Hematopoietic multipotent progenitor cell treated with erythropoietin and hydrocortisone succinate and interleukin-3 and kit ligand, for 8 days (in vitro differentiated cells): ENCODE results near the gene UBE2F.
"Not testable (repeated sequence)": the region's sequence is repeated elsewhere in the genome, so short reads cannot be mapped to it uniquely, and the experiment has no call there.

Source experiments
- DNase-seq: peaks from one replicate; pipeline ENCODE4 v3.0.0-alpha.2; 2015

UBE2F gene

GRCh38 chr2:238057696-238058575 is 91.1 kb downstream of the UBE2F start:
- DNase-seq: not testable (repeated sequence)

DNA sequence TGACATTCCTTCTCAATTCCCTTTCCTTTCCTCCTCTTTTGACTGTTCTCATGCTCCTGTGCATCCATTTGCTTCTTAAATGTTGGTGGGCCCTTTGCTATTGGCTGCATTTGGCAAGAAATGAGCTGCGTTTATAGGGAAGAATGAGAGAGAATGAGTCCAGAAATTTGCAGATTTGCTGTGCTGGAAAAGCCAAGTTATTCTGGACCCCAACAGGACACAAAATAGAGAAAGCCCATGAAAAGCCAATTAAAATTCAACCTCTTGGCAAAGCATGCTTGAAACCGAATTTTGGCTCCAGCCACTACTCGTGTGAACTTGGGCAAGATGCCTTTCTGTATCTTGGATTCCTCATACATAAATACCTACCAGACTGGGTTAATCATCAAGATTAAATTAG is 92.7 kb downstream of the UBE2F start:
- DNase-seq: no peak

DNA sequence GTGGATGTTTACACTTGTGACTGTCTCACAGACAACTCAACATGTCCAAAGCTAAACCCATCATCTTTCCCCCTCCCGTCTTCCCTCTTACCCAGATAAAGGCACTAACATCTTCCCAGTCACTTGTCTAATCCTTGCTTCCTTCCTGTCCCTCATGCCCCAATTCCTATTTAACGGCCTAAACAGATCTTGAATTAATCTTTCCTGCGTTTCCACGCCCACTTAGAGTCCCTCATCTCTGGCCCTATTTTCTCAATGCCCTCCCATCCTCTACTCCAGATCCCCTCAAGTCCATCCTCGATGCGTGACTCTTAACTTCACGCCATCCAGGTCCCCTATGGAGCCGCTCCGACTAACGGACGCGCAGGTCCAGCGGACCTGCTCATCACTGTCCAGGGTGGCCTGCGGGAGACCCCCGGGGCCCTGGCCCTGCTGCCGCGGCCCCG is 93.3 kb downstream of the UBE2F start:
- peak; percentile 60 for DNase-seq

- DNase-seq: peak; percentile 96
These were observed 93.9 kb downstream of the UBE2F start, which contains the start of gene SCLY for GRCh38 chr2:238060542-238061314. SCLY (plus strand) TSS chr2:238061001; CDS start chr2:238061055, 54 bp downstream.

DNA sequence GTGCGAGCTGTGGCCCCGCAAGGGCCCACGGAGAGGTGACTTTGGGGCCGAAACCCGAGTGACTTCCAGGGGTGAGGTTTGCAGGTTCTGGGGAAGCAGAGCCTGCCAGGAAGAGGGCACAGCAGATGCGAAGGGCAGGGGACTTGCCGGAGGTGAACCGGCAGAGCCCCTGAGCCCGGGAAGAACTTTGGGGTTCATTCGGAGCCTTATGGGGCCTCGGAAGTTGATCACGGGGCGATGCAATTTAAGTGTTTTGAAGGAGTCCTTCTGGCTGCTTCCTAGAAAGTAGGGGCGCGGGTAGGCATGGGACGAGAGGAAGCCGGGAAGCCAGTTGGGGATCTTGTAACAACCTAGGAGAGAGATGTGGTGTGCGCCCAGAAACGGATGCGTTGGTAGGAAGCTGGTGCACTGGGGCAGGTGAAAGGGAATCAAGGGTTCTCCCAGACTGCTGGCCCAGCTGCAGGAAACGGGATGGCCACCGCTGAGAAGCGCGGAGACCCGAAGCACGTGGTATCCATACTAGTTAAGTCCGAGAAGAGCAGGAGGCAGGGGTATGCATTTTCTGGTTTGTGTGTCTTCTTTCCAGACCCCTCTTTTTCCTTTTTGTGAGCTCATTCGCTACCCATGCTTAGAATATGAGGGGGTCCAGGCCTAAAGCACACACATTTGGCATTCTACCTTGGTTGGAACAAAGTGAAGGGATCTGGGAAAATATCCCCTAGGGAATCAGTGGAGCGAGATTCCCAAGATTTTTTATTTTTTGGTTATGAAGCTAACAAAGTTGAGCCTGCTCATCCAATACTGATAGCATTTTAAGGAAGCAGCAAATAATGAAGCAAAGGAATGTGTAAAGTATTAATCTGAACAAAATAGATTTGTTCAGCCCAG is 94.7 kb downstream of the UBE2F start:
- DNase-seq: peak; percentile 56

DNA sequence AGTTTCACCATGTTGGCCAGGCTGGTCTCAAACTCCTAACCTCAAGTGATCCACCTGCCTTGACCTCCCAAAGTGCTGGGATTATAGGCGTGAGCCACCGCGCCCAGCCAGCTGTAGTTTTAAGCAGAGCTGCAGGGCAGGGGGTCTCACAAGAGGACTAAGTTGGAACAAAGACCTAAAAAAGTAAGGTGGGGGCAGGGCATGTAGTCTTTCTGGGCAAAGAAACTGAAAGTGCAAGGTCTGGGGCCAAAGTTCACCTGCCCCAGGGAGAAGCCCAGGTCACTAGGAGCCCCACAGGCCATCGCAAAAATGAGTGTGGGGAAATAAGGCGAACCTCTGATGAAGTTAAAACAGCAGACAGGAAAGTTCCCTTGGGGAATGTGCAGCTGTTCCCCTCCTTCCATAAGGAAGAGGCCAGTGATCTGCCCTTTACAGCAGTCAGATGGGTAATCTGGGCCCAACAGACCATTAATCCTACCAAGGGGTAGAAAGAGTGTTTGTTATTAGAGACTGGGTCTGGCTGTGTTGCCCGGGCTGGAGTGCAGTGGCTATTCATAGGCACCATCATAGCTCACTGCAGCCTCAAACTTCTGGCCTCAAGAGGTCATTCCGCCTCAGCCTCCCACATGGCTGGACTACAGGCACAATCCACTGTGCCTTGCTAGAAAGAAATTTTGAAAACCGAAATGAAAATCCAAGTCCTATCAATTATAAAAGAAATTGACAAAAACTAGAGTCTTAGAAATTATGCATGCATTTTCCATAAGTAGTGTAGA is 96.8 kb downstream of the UBE2F start:
- DNase-seq: no peak

- no peak for DNase-seq
These were observed 97.6 kb downstream of the UBE2F start for GRCh38 chr2:238064376-238064775.

GRCh38 chr2:238065071-238065846 is 98.4 kb downstream of the UBE2F start:
- DNase-seq: no peak

GRCh38 chr2:238066218-238066617 is 99.4 kb downstream of the UBE2F start:
- no peak for DNase-seq

GRCh38 chr2:238066718-238067117 is 99.9 kb downstream of the UBE2F start:
- not testable (repeated sequence) for DNase-seq

DNA sequence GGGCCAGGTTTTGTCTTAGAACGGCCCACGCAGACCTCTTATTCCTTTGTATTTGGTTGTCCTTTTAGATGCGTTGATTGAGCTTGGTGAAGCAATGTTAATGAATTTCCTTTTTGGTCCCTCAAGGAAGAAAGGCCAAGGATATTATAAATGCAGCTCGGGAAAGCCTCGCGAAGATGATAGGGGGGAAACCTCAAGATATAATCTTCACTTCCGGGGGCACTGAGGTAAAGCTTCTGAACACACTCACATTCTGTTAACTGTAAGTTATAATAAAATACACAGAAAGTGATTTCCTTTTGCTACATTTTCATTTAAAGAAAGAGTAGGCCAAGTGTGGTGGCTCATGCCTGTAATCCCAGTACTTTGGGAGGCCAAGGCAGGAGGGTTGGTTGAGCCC is 101.1 kb downstream of the UBE2F start:
- no peak for DNase-seq

DNA sequence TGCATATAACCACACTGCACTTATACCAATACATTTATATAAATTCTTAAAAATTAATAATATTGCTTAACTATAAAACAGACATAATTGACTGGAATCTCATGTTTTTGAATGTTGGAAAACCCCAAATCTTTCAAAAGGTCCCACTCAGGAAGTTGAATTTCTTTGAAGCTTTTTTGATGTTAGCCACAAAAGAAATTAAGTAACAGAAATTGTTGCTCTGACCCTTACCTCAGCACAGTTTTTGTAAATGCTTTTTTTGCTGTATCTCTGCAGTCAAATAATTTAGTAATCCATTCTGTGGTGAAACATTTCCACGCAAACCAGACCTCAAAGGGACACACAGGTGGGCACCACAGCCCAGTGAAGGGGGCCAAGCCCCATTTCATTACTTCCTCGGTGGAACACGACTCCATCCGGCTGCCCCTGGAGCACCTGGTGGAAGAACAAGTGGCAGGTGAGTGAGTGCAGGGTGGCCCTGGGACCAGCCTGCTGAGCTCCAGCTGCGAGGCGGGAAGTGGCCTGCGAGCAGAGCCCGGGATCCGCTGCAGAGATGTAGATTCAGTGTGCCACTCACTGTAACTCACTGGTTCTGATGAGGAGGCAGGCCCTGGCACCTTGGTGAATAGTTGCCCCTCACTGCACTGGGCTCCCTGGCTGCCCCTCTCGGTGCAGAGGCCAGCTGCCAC is 102.4 kb downstream of the UBE2F start:
- DNase-seq: no peak

DNA sequence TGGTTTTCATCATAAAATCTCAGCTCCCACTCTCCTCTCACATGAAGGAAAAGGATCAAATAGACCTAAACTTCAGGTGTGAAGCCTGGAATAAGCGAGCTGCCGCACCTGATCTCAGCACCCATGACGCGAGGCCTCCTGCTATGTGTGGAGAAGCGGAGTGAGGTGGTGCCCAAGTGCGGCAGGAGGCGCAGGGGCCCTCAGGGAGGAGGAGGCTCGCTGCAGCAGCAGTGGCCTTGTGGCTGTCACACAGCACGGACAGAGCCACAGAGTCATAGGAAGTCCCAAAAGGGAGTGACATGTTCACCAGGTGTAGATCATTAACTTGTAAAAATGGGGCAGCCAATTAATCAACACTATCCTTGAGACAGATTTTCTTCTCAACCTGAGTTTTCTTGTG is 103.1 kb downstream of the UBE2F start:
- no peak for DNase-seq

DNA sequence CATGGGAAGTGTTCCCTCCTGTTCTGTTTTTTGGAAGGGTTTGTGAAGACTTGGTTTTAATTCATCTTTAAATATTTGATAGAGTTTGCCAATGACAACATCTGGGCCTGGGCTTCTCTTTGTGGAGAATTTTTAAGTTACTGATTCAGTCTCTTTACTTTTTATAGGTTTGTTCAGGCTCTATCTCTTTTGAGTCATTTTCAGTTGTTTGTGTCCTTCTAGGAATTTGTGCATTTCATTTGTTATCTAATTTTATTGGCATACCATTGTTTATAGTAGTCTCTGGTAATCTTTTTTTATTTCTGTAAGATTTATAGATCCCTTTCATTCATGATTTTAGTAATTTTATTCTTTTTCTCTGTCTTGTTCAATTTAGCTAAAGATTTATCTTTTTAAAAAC is 108.6 kb downstream of the UBE2F start:
- DNase-seq: no peak

- no peak for DNase-seq
These were observed 110.5 kb downstream of the UBE2F start for GRCh38 chr2:238077292-238077691.

DNA sequence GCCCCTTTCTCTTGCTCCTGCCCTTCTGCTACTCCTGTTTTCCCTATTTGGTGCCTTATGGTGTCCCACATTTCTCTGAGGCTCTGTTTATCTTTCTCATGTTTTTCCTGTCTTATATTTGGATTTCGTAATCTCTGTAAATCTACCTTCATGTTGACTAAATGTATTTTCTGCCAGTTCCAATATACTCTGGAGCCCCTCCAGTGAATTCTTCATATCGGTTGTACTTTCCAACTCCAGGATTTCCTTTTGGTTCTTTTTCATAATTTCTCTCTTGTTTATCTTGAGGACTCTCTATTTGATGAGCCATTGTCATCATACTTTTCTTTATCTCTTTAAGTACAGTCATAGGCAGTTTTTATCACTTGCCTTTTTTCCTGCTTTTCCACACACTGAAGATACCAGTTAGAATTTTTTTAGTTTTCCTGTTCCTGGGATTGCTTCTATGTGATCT is 113.1 kb downstream of the UBE2F start:
- no peak for DNase-seq

- DNase-seq: no peak
These were observed 113.7 kb downstream of the UBE2F start for GRCh38 chr2:238080518-238080917.

GRCh38 chr2:238081150-238081549 is 114.3 kb downstream of the UBE2F start:
- no peak for DNase-seq

DNA sequence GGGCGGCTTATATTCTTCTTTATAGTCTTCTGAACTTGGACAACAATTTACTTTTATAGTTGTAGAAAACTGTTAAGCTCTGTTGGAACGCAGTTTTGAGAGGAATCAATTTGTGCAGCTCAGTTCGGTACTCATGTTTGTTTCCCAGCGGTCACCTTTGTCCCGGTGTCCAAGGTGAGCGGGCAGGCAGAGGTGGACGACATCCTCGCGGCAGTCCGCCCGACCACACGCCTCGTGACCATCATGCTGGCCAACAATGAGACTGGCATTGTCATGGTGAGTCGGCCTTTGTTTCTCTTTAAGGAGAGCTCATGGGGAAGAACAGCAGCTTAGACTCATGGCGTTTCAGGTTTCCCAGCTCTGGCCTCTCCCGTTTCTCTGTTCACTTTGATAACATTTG is 114.7 kb downstream of the UBE2F start:
- DNase-seq: no peak

DNA sequence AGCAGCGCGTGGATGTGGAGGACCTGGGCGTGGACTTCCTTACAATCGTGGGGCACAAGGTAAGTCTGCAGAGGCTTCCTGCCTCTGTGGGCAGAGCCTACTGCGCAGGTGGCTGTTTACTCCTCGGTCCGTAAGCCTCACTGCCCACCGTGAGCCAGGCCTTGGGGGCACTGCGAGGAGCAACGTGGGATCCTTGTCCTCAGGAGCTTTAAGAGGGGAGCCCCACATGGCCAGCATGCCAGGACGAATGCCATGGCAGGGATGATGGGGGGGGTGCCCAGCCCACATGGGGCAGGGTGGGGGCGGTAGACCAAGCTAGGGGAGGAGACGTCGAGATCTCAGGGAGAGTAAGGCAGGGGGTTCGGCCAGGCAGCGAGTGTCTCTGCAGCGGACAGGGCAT is 115.3 kb downstream of the UBE2F start:
- no peak for DNase-seq

DNA sequence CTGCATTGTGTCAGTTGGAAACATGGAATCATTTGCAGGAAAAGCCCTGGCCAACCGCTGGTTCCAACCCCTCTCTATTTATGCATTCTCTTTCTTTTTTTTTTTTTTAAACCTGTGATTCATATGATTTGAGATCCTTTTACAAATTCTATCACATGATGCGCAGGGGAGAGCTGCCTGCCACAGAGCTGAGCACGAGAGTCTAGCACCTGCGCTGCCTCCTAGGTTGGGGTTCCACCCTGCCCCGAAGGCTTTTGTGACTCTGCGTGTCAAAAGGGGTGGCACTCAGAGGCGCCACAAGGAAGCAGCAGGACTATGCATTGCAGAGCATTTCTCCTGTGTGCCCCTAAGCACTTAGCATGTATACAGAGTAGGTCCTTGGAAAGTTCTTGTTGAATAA is 116.0 kb downstream of the UBE2F start:
- no peak for DNase-seq
